Kidney epithelial cell (primary cell): ENCODE results near the gene TEK. TPM values are rescaled to one million over a fixed set of nuclear protein-coding genes. Genes with fewer than 3 reads are reported as not detected.

ENCODE experiments used
- DNase-seq: peaks from one replicate; pipeline ENCODE4 v3.0.0-alpha.2; 2010; ENCODE audit warnings: low read depth
- H3K27me3 ChIP-seq: 2 replicates; pipeline ENCODE4 v1.6.0; 2011; ENCODE audit warnings: low read length; ENCODE audit not compliant: control insufficient read depth, insufficient read depth
- H3K36me3 ChIP-seq: 2 replicates; pipeline ENCODE4 v1.5.1; 2011; ENCODE audit warnings: low read length; ENCODE audit not compliant: control insufficient read depth, insufficient read depth
- H3K4me3 ChIP-seq: 2 replicates; pipeline ENCODE4 v1.5.1; 2011; ENCODE audit warnings: low read depth, mild to moderate bottlenecking, control low read depth, low read length
- CTCF ChIP-seq: IDR thresholded peaks from 2 replicates; pipeline ENCODE4 v1.5.1; 2011; ENCODE audit warnings: mild to moderate bottlenecking, moderate library complexity, low read length, control low read depth, inconsistent platforms; ENCODE audit not compliant: insufficient read depth, poor library complexity, severe bottlenecking
- total RNA-seq: library from RNA; depleted of rRNA; stranded (reverse); fragments of >200 nt; gene quantifications from 2 replicates; pipeline ENCODE4 v1.2.3, GENCODE V29; 2015

The TEK gene
- total RNA-seq, 1 donor from 2014 or later: 0.33 TPM

- H3K4me3 ChIP-seq: no peak overlapping the region
- TF ChIP-seq CTCF: no peak
- H3K27me3 ChIP-seq: no peaks in the 10 kb centered on the region
- no peak for DNase-seq
- H3K36me3 ChIP-seq: no peaks in the 10 kb centered on the region
Measured at GRCh38 chr9:27258662-27259061, 149.6 kb downstream of the TEK start.

GRCh38 chr9:27260789-27261516, 151.9 kb downstream of the TEK start:
- no peaks in the 10 kb centered on the region for H3K27me3 ChIP-seq
- H3K4me3 ChIP-seq: no peak overlapping the region
- H3K36me3 ChIP-seq: no peaks in the 10 kb centered on the region
- no peak for DNase-seq
- no peak for TF ChIP-seq CTCF

GRCh38 chr9:27261517-27262211, 152.6 kb downstream of the TEK start:
- no peaks in the 10 kb centered on the region for H3K27me3 ChIP-seq
- DNase-seq: no peak
- no peak for TF ChIP-seq CTCF
- no peak overlapping the region for H3K4me3 ChIP-seq
- H3K36me3 ChIP-seq: no peaks in the 10 kb centered on the region

- no peak for DNase-seq
- no peak overlapping the region for H3K4me3 ChIP-seq
- TF ChIP-seq CTCF: no peak
Measured at GRCh38 chr9:27272103-27272502, 163.1 kb downstream of the TEK start.

GRCh38 chr9:27273186-27273585, 164.2 kb downstream of the TEK start:
- no peak for DNase-seq
- no peaks in the 10 kb centered on the region for H3K27me3 ChIP-seq
- H3K36me3 ChIP-seq: no peaks in the 10 kb centered on the region
- TF ChIP-seq CTCF: no peak
- H3K4me3 ChIP-seq: no peak overlapping the region

More at GRCh38 chr9:27272103-27272502, 163.1 kb downstream of the TEK start:
- Histone ChIP-seq H3K36me3 (no peaks in the 10 kb centered on the region), H3K27me3 (no peaks in the 10 kb centered on the region)
